ENCODE data around the gene KNOP1. TPM values are rescaled to one million over a fixed set of nuclear protein-coding genes. Genes with fewer than 3 reads are reported as not detected.
A peak's percentile ranks its signal among the peaks of the same experiment; 100 is the strongest.

Gene KNOP1
- total RNA-seq, 1 experiment from 2014 or later, result 60.4 TPM

DNA sequence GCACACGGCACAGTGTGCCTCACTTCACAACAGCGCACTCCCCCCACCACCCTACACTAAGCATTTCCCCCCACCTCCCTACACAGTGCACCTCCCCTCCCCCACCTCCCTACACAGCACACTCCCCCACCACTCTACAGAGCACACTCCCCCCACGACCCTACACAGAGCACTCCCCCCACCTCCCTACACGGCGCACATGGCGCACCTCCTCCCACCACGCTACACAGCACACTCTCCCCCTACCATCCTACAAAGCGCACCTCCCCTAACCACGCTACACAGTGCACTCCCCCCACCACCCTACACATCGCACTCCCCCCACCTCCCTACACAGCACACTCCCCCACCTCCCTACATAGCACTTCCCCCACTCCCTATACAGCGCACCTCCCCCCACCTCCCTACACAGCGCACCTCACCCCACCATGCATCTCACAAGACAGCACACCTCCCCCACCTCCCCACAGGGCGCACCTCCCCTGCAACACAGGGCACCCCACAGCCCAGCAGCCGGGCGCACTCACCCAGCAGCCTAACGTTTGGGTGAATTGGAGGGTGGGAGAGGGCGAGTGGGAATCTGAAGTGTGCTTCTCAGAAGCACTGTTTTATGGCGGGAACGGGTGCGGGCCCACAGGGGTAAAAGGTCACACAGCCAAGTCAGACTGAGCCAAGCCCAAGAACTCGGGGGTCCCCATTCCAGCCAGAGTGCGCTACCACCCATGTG is 10.3 kb downstream of the KNOP1 start:
- POLR2A ChIA-PET (ENCODE audit: unreplicated experiment), result no interaction called here
- no TSS peak for BruUV-seq (replicated peaks)
- Histone ChIP-seq H3K9me3 (ENCODE audit: insufficient read depth, low read depth) (no peaks in the 10 kb centered on the region), H3K4me3 (no peak overlapping the region), H3K9me2 (ENCODE audit: insufficient read depth) (no peaks in the 10 kb centered on the region), H3K79me2 (ENCODE audit: low read depth) (peaks cover 19% of the 10 kb centered on the region), H4K20me1 (ENCODE audit: insufficient read depth) (peaks cover 16% of the 10 kb centered on the region; the same call in 1 of the 2 replicates), H2AFZ (no peak overlapping the region), H3K36me3 (ENCODE audit: low read depth) (peaks cover 40% of the 10 kb centered on the region), H3K4me2 (no peak overlapping the region), H3K27ac (no peak overlapping the region), H3K4me1 (replicated peaks; ENCODE audit: insufficient read depth) (no peaks in the 10 kb centered on the region), H3F3A (ENCODE audit: insufficient read depth, low read depth) (peaks cover 4% of the 10 kb centered on the region; the same call in 1 of the 2 replicates), H3K27me3 (ENCODE audit: insufficient read depth, low read depth) (no peaks in the 10 kb centered on the region)
- CTCF ChIA-PET, result no interaction called here
- no peak for TF ChIP-seq EZH2 (IDR thresholded peaks at IDR 0.05; ENCODE audit: low read depth)
- TF ChIP-seq, protein P1, sequence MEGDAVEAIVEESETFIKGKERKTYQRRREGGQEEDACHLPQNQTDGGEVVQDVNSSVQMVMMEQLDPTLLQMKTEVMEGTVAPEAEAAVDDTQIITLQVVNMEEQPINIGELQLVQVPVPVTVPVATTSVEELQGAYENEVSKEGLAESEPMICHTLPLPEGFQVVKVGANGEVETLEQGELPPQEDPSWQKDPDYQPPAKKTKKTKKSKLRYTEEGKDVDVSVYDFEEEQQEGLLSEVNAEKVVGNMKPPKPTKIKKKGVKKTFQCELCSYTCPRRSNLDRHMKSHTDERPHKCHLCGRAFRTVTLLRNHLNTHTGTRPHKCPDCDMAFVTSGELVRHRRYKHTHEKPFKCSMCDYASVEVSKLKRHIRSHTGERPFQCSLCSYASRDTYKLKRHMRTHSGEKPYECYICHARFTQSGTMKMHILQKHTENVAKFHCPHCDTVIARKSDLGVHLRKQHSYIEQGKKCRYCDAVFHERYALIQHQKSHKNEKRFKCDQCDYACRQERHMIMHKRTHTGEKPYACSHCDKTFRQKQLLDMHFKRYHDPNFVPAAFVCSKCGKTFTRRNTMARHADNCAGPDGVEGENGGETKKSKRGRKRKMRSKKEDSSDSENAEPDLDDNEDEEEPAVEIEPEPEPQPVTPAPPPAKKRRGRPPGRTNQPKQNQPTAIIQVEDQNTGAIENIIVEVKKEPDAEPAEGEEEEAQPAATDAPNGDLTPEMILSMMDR (conservative IDR thresholded peaks at IDR 0.05), result no peak
- intact Hi-C loops (cut with micrococcal nuclease; ENCODE audit: unreplicated experiment), result no loop called here
- no peak for DNase-seq

DNA sequence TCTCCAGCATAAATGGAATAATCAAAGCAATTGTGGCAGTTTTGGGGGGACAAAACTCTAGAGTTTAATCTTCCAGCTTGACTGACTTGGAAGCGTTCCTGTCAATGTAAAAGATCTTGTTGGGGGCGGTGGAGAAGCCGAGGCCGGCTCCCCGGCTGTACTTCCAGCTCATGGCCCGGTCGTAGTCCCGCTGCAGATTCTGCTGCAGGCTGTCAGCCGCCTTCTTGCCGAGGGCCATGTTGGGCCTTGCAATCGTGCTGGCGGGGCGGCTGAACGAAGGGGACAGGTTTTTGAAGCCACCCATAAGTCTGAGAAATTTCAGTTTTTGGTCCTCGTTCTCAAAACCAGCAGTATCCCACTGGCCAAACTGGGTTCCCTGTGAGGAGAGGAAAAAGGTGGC is 11.2 kb downstream of the KNOP1 start:
- peaks cover 7% of the 10 kb centered on the region; the same call in 1 of the 2 replicates for H3F3A ChIP-seq (ENCODE audit: insufficient read depth, low read depth)
- no peak overlapping the region for H2AFZ ChIP-seq
- H3K79me2 ChIP-seq (ENCODE audit: low read depth), result peaks cover 10% of the 10 kb centered on the region; the same call in 1 of the 2 replicates
- DNase-seq, result no peak
- no TSS peak for BruUV-seq (replicated peaks)
- peaks cover 7% of the 10 kb centered on the region; the same call in 1 of the 2 replicates for H4K20me1 ChIP-seq (ENCODE audit: insufficient read depth)
- no peak overlapping the region for H3K4me3 ChIP-seq
- no peak overlapping the region for H3K27ac ChIP-seq
- no peaks in the 10 kb centered on the region for H3K27me3 ChIP-seq (ENCODE audit: insufficient read depth, low read depth)
- CTCF ChIA-PET, result no interaction called here
- no peaks in the 10 kb centered on the region for H3K9me3 ChIP-seq (ENCODE audit: insufficient read depth, low read depth)
- intact Hi-C loops (cut with micrococcal nuclease; ENCODE audit: unreplicated experiment), result no loop called here
- H3K9me2 ChIP-seq (ENCODE audit: insufficient read depth), result no peaks in the 10 kb centered on the region
- no peaks in the 10 kb centered on the region for H3K4me1 ChIP-seq (replicated peaks; ENCODE audit: insufficient read depth)
- H3K4me2 ChIP-seq, result no peak overlapping the region
- peaks cover 37% of the 10 kb centered on the region for H3K36me3 ChIP-seq (ENCODE audit: low read depth)
- POLR2A ChIA-PET (ENCODE audit: unreplicated experiment), result no interaction called here
- no peak for TF ChIP-seq EZH2 (IDR thresholded peaks at IDR 0.05; ENCODE audit: low read depth)
- TF ChIP-seq, protein P1 (conservative IDR thresholded peaks at IDR 0.05), result no peak

DNA sequence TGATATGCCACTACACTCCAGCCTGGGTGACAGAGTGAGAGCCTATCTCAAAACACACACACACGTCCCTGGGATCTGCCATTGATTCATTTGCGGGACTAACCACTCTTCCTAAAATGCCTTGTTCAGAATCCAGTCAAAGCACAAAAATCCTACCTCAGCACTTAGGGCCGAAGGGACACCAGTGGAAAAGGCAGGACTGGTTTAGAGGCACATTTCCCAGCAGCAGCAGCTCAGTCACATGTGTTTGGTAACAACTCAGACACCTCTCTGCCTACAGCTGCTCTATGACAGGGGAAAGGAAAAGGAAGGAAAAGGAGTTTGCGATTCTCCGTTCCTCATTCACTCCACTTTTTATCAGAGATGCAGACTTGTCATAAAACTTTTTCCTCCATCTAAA is 12.2 kb downstream of the KNOP1 start:
- no peak overlapping the region for H2AFZ ChIP-seq
- H3K79me2 ChIP-seq (ENCODE audit: low read depth), result 0 out of 2 replicates have a peak, but pooled peaks cover 5% of the 10 kb centered on the region
- no peaks in the 10 kb centered on the region for H3K9me3 ChIP-seq (ENCODE audit: insufficient read depth, low read depth)
- no peak for DNase-seq
- H3K27ac ChIP-seq, result no peak overlapping the region
- peaks cover 15% of the 10 kb centered on the region for H3F3A ChIP-seq (ENCODE audit: insufficient read depth, low read depth)
- peaks cover 4% of the 10 kb centered on the region for H3K4me1 ChIP-seq (replicated peaks; ENCODE audit: insufficient read depth)
- ChIA-PET POLR2A (ENCODE audit: unreplicated experiment) (no interaction called here), CTCF (interaction anchor here (0.7 kb wide), 1 partner anchor 202 kb away, joined by 3 read pairs; no protein-coding TSS in a partner anchor)
- TF ChIP-seq, protein P1 (conservative IDR thresholded peaks at IDR 0.05), result no peak
- TF ChIP-seq EZH2 (IDR thresholded peaks at IDR 0.05; ENCODE audit: low read depth), result no peak
- H3K27me3 ChIP-seq (ENCODE audit: insufficient read depth, low read depth), result no peaks in the 10 kb centered on the region
- H3K4me3 ChIP-seq, result no peak overlapping the region
- H3K36me3 ChIP-seq (ENCODE audit: low read depth), result peaks cover 40% of the 10 kb centered on the region
- H3K9me2 ChIP-seq (ENCODE audit: insufficient read depth), result no peaks in the 10 kb centered on the region
- BruUV-seq (replicated peaks), result TSS peak; percentile 2
- H4K20me1 ChIP-seq (ENCODE audit: insufficient read depth), result 0 out of 2 replicates have a peak, but pooled peaks cover 2% of the 10 kb centered on the region
- intact Hi-C loops (cut with micrococcal nuclease; ENCODE audit: unreplicated experiment), result no loop called here
- H3K4me2 ChIP-seq, result no peak overlapping the region
